Naive B cell (primary cell): ENCODE results near the gene SMIM13. TPM values are rescaled to one million over a fixed set of nuclear protein-coding genes. Genes with fewer than 3 reads are reported as not detected.
"Not testable (repeated sequence)": the region's sequence is repeated elsewhere in the genome, so short reads cannot be mapped to it uniquely, and the experiment has no call there.

Experiments
- ATAC-seq, 2 donors: fragments of 150-1000 bp; cut with Tn5 transposase; 2 replicates each; pipeline ENCODE4 v1.10.0; 2021; ENCODE audit warnings: low read depth in 2 of 2, mild to moderate bottlenecking in 2 of 2, moderate library complexity in 2 of 2
- DNase-seq: peaks from one replicate; pipeline ENCODE4 v3.0.0; 2022
- H3K27ac Mint-ChIP-seq, 6 donors: one replicate each; pipeline ENCODE4 v1.8.0; 2020 to 2022; ENCODE audit warnings: mild to moderate bottlenecking in 6 of 6, mixed read lengths in 6 of 6, moderate library complexity in 5 of 6, inconsistent platforms in 2 of 6
- H3K27me3 Mint-ChIP-seq, 3 donors: one replicate each; pipeline ENCODE4 v1.8.0; 2021 to 2022; ENCODE audit warnings: mixed read lengths in 3 of 3, mild to moderate bottlenecking in 1 of 3
- H3K36me3 Mint-ChIP-seq, 2 donors: one replicate each; pipeline ENCODE4 v1.8.0; 2020 to 2022; ENCODE audit warnings: mixed read lengths in 2 of 2, inconsistent platforms in 1 of 2, mild to moderate bottlenecking in 1 of 2
- H3K4me1 Mint-ChIP-seq, 3 donors: one replicate each; pipeline ENCODE4 v1.8.0; 2020 to 2022; ENCODE audit warnings: mixed read lengths in 3 of 3, inconsistent platforms in 1 of 3, mild to moderate bottlenecking in 1 of 3, moderate library complexity in 1 of 3
- H3K4me3 Mint-ChIP-seq, 8 donors: one replicate each; pipeline ENCODE4 v1.8.0; 2020 to 2022; ENCODE audit warnings: mild to moderate bottlenecking in 8 of 8, mixed read lengths in 8 of 8, moderate library complexity in 8 of 8, inconsistent platforms in 2 of 8
- H3K9me3 Mint-ChIP-seq, 7 donors: one replicate each; pipeline ENCODE4 v1.8.0; 2020 to 2022; ENCODE audit warnings: mixed read lengths in 7 of 7, mild to moderate bottlenecking in 5 of 7, inconsistent platforms in 2 of 7, moderate library complexity in 1 of 7
- polyA plus RNA-seq, 6 donors: library from polyadenylated mRNA; unstranded; fragments of 300-500 nt; fragmentation: Illumina TruSeq; gene quantifications; one replicate each; pipeline ENCODE4 v1.2.3, GENCODE V29; 2021; ENCODE audit warnings: low read depth in 6 of 6

SMIM13 gene
- polyA plus RNA-seq, 6 donors from 2014 or later = 1.1 to 4.2 (median 2.1) TPM

GRCh38 chr6:11065436-11066202 lies 28.0 kb upstream of the SMIM13 start:
- H3K4me3 Mint-ChIP-seq = no peak overlapping the region
- no peaks in the 10 kb centered on the region for H3K36me3 Mint-ChIP-seq
- H3K27ac Mint-ChIP-seq = no peak overlapping the region
- DNase-seq (no peak), ATAC-seq (no peak)
- H3K4me1 Mint-ChIP-seq = no peaks in the 10 kb centered on the region
- H3K9me3 Mint-ChIP-seq = no peaks in the 10 kb centered on the region
- H3K27me3 Mint-ChIP-seq = peaks cover 5 to 16% (median 10%) of the 10 kb centered on the region in 3 donors

- Mint-ChIP-seq H3K4me1 (no peaks in the 10 kb centered on the region), H3K9me3 (no peaks in the 10 kb centered on the region), H3K36me3 (no peaks in the 10 kb centered on the region), H3K4me3 (no peak overlapping the region), H3K27ac (peak overlapping the region in 1 of 6 donors; percentile 38), H3K27me3 (peaks cover 0 to 7% (median under 1%) of the 10 kb centered on the region in 3 donors)
- DNase-seq (no peak), ATAC-seq (no peak)
These were observed 26.9 kb upstream of the SMIM13 start for GRCh38 chr6:11066505-11067347.

- Mint-ChIP-seq H3K4me3 (no peak overlapping the region), H3K27ac (no peak overlapping the region), H3K36me3 (no peaks in the 10 kb centered on the region), H3K27me3 (peaks cover 0 to 7% (median 0%) of the 10 kb centered on the region in 3 donors), H3K4me1 (no peaks in the 10 kb centered on the region), H3K9me3 (no peaks in the 10 kb centered on the region)
- no peak for ATAC-seq
- DNase-seq = no peak
These were observed 26.3 kb upstream of the SMIM13 start for GRCh38 chr6:11067348-11067747.

- Mint-ChIP-seq H3K36me3 (no peaks in the 10 kb centered on the region), H3K9me3 (no peaks in the 10 kb centered on the region), H3K27ac (no peak overlapping the region), H3K4me3 (no peak overlapping the region), H3K4me1 (no peaks in the 10 kb centered on the region), H3K27me3 (peaks cover 0 to under 1% (median 0%) of the 10 kb centered on the region in 3 donors)
- ATAC-seq (no peak), DNase-seq (no peak)
These were observed 23.9 kb upstream of the SMIM13 start for GRCh38 chr6:11069760-11070159.

GRCh38 chr6:11072101-11072500 lies 21.5 kb upstream of the SMIM13 start:
- H3K9me3 Mint-ChIP-seq = no peaks in the 10 kb centered on the region
- peaks cover 0 to 4% (median 0%) of the 10 kb centered on the region in 3 donors for H3K27me3 Mint-ChIP-seq
- peak overlapping the region in 1 of 8 donors; percentile 68 for H3K4me3 Mint-ChIP-seq
- H3K27ac Mint-ChIP-seq = no peak overlapping the region
- H3K36me3 Mint-ChIP-seq = no peaks in the 10 kb centered on the region
- DNase-seq (no peak), ATAC-seq (no peak)
- no peaks in the 10 kb centered on the region for H3K4me1 Mint-ChIP-seq

- DNase-seq (no peak), ATAC-seq (no peak)
- Mint-ChIP-seq H3K4me1 (no peaks in the 10 kb centered on the region), H3K36me3 (no peaks in the 10 kb centered on the region), H3K27ac (no peak overlapping the region), H3K27me3 (peaks cover 0 to 4% (median 0%) of the 10 kb centered on the region in 3 donors), H3K4me3 (no peak overlapping the region), H3K9me3 (no peaks in the 10 kb centered on the region)
These were observed 17.1 kb upstream of the SMIM13 start for GRCh38 chr6:11076540-11076939.

- Mint-ChIP-seq H3K36me3 (no peaks in the 10 kb centered on the region), H3K27me3 (peaks cover 0 to 4% (median 0%) of the 10 kb centered on the region in 3 donors), H3K4me1 (no peaks in the 10 kb centered on the region), H3K27ac (no peak overlapping the region), H3K4me3 (no peak overlapping the region), H3K9me3 (no peaks in the 10 kb centered on the region)
- DNase-seq (no peak), ATAC-seq (no peak)
These were observed 15.4 kb upstream of the SMIM13 start for GRCh38 chr6:11078266-11078665.

- Mint-ChIP-seq H3K9me3 (no peaks in the 10 kb centered on the region), H3K4me1 (no peaks in the 10 kb centered on the region), H3K27me3 (peaks cover 0 to 11% (median 0%) of the 10 kb centered on the region in 3 donors), H3K27ac (no peak overlapping the region), H3K4me3 (no peak overlapping the region), H3K36me3 (no peaks in the 10 kb centered on the region)
- ATAC-seq (no peak), DNase-seq (no peak)
These were observed 13.3 kb upstream of the SMIM13 start for GRCh38 chr6:11080296-11080695.

- no peaks in the 10 kb centered on the region for H3K4me1 Mint-ChIP-seq
- DNase-seq (no peak), ATAC-seq (no peak)
- no peak overlapping the region for H3K4me3 Mint-ChIP-seq
- peaks cover 0 to 11% (median 7%) of the 10 kb centered on the region in 3 donors for H3K27me3 Mint-ChIP-seq
- H3K36me3 Mint-ChIP-seq = no peaks in the 10 kb centered on the region
- no peak overlapping the region for H3K27ac Mint-ChIP-seq
- H3K9me3 Mint-ChIP-seq = peaks cover 0 to 4% (median 0%) of the 10 kb centered on the region in 7 donors
These were observed 10.1 kb upstream of the SMIM13 start for GRCh38 chr6:11083491-11083890.

GRCh38 chr6:11083956-11084355 lies 9.7 kb upstream of the SMIM13 start:
- Mint-ChIP-seq H3K4me3 (no peak overlapping the region), H3K4me1 (no peaks in the 10 kb centered on the region), H3K27ac (no peak overlapping the region), H3K36me3 (no peaks in the 10 kb centered on the region), H3K27me3 (peaks cover 0 to 11% (median 11%) of the 10 kb centered on the region in 3 donors), H3K9me3 (peaks cover 0 to 4% (median 0%) of the 10 kb centered on the region in 7 donors)
- no peak for ATAC-seq
- DNase-seq = no peak

GRCh38 chr6:11085758-11086435 lies 7.7 kb upstream of the SMIM13 start:
- no peak for DNase-seq
- peaks cover 0 to 4% (median 0%) of the 10 kb centered on the region in 7 donors for H3K9me3 Mint-ChIP-seq
- H3K36me3 Mint-ChIP-seq = no peaks in the 10 kb centered on the region
- H3K27ac Mint-ChIP-seq = no peak overlapping the region
- ATAC-seq = no peak
- H3K27me3 Mint-ChIP-seq = peaks cover 0 to 14% (median 11%) of the 10 kb centered on the region in 3 donors
- H3K4me1 Mint-ChIP-seq = no peaks in the 10 kb centered on the region
- H3K4me3 Mint-ChIP-seq = no peak overlapping the region

- H3K27me3 Mint-ChIP-seq = peaks cover 0 to 14% (median 11%) of the 10 kb centered on the region in 3 donors
- not testable (repeated sequence) for H3K4me3 Mint-ChIP-seq, ATAC-seq, H3K36me3 Mint-ChIP-seq, H3K27ac Mint-ChIP-seq, H3K9me3 Mint-ChIP-seq, DNase-seq, H3K4me1 Mint-ChIP-seq
These were observed 6.4 kb upstream of the SMIM13 start for GRCh38 chr6:11087141-11087812.

GRCh38 chr6:11089695-11090094 lies 3.9 kb upstream of the SMIM13 start:
- no peak overlapping the region for H3K4me3 Mint-ChIP-seq
- H3K27me3 Mint-ChIP-seq = peaks cover 0 to 14% (median under 1%) of the 10 kb centered on the region in 3 donors
- H3K4me1 Mint-ChIP-seq = peaks cover 10 to 12% (median 12%) of the 10 kb centered on the region in 3 donors
- DNase-seq (no peak), ATAC-seq (no peak)
- peak overlapping the region in 1 of 6 donors; percentile 47 for H3K27ac Mint-ChIP-seq
- peaks cover 0 to 4% (median 0%) of the 10 kb centered on the region in 7 donors for H3K9me3 Mint-ChIP-seq
- H3K36me3 Mint-ChIP-seq = no peaks in the 10 kb centered on the region
